HG02610 (cell line): ENCODE results near the gene CRACR2A.

ENCODE experiments used
- ATAC-seq: cut with Tn5 transposase; IDR thresholded peaks from one replicate; pipeline ENCODE4 v1.9.1; 2021; ENCODE audit warnings: mild to moderate bottlenecking, moderate library complexity; ENCODE audit not compliant: unreplicated experiment

Gene CRACR2A

DNA sequence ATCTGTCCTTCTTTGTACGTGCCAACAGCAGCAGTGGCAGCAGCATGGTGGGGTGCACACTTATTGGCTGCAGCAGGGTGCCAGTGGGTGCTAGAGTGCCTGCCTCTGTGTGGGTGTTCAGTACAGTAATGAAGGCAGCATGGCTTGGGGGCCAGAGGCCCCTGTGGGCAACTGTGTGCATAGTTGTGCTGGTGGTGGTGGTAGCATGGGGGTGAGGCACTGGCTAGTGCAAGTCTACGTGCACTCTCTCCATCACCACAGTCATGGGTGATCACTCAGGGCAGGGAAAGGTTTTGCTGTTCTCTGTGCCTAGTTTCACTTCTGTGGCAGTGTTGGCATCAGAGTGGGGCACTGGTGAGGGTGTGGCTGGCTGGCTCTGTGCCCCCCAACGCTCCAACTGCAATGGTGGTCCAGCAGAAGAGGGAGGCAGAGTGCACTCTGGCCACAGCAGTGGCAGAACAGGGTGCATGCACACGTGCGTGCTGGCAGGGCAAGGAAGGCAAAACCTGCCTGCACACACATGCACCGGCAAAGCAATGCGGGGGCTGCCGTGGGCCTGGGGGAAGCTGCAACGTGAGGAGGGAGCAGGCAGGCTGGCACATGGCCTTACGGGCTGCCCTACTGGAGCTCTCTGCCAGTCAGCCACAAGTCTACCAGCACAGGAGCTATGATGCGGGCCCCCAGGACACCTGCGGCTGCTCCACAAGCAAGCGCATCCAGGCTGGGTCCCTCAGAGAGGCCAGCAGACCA, 60.1 kb downstream of the CRACR2A start:
- ATAC-seq, result no peak

DNA sequence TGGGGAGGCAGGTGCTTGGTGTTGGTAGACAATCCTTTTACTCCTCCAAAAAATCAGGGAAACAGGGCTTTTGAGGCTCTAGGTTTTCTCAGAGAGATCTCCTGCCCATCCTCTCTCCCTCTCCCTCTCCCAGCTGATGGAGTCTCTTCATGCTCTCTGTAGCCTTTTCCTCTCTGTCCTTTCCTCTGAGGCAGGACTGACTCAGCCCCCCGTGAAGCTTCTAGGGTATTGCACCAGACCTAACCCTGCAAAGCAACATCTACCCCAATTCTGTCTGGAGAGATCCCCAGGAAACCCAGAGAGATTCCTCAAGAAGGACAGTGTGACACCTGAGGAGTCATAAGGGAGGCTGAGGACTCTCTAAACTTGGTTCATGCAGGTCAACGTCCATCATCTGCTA, 66.4 kb downstream of the CRACR2A start:
- no peak for ATAC-seq

DNA sequence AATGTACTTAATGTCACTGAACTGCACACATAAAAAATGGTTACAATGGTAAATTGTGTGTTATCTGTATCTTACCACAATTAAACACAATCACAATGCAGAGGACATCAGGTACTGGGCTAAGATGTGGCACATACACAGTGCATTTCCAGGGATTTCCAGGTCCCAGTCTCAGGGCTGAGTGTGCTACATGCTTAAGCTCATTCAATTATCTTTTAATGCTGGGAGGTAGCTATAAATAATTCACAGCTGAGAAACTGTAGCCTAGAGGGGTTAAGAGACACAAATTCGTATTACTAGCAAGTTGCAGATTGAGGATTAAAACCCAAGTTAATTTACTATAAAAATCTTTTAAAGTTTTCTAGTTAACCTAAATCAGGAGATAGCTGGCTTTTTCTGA, 67.1 kb downstream of the CRACR2A start:
- ATAC-seq, result no peak

DNA sequence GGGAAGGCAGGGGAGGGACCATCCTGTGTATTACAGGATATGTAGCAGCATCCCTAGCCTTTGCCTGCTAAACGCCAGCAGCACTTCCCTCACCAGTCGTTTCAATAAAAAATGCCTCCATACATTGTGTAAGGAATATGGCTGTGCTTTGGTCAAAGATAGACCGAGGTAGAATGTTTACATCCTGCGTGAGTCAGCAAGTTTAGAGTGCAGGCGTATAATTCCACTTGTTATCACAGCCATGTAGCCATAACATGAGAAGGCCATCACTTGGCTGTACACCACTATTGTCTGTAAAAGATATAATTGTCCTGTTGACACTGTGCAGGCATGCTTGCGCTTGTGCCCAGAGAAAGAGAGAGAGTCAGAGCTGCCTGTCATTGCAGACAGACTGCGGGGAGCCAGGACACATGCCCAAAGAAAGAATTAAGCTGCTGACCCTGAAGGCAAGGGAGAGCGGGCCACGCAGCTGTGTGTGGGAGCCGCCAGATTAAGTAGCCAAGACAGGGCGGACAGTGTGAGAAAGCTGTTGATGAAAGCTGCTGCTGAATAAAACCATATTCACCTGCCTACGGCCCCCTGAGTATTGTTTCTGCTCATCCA, 68.4 kb downstream of the CRACR2A start:
- no peak for ATAC-seq

DNA sequence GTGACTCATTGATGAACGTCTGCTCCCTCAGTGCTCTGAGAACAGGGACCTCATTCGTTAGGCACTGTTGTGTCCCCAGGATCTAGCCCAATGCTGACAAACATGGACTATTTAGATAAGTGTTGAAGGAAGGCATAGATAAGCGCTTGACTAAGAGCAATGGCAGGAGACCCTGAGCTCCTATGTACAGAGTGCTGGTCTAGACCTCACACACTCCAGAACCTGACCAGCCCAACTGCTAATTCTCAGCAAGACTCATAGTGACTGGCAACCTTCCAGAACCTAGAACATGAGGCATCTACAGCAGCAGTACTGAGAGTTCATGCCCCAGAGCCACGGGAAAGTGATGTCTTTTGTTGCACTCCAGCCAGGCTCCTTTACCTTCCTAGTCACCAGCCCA, 69.2 kb downstream of the CRACR2A start:
- no peak for ATAC-seq

DNA sequence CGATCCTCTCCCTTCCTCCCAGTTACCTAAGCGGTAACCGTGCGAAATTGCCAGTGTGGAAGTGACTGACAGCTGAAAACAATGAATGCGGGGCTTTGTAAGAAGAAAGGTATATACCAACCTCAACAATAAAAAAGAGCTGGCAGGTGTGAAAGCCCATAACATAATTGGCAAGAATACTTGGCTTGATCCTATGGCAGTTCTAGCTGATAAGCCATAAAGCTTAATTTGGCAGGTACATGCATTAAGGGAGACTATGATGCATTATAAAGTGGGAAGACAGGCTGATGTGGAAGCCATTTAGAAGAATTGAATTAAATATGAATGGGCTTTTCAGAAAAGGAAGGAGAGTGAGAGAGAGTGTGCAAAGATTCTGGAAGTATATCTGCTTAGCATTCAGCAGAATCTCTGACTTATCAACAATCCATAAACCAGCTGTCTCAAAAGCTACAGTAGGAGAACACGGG, 71.3 kb downstream of the CRACR2A start:
- ATAC-seq, result no peak

DNA sequence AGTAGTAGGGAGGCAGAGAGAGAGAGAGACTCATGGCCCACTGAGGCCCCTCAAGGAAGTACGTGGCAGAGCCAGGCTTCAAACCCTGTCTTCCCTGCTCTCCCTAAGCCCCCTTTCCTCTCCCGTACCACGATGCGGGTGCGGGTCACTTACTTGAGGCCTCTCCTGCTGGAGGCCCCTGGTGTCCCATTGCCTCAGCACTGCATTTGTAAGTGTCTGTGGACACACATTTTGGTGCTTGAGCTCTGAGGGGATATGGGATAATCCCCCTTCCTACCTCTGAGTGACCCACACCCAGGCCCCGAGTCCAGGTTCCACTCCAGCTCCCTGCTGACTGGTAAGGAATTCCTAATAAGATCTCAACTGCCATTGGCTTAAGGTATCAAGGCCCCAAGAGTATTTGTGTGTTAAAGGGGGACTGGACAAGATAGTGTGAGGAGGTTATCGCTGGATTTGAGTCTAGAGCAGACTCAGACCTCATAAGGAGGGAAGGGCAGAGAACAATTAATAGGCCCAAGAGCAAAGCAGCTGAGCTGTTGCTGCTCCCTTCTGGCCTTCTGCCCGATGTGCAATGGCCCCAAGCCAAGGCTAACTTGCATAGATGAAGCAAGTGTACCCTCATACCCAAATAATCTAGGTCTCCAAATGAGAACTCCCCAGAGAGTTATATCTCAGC, 71.9 kb downstream of the CRACR2A start:
- no peak for ATAC-seq

DNA sequence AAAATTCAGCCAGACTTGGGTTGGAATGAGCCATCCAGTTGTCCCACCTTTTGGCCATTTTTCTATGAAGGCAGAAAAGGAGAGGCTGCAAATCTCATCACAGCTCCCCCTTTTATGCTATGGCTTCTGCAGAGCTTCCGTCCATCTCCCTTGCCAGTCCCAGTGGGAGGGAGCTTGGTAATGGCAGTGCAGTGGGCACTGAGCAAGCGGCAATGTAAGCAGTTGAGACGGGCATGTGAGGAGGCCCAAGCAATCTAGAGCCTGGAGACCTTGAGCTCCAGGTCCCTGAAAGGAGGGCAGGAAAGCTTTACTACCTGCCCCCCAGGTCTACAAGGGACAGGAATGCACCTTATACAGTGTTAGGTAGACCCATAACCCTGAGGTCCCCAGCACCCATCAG, 73.1 kb downstream of the CRACR2A start:
- ATAC-seq, result no peak

DNA sequence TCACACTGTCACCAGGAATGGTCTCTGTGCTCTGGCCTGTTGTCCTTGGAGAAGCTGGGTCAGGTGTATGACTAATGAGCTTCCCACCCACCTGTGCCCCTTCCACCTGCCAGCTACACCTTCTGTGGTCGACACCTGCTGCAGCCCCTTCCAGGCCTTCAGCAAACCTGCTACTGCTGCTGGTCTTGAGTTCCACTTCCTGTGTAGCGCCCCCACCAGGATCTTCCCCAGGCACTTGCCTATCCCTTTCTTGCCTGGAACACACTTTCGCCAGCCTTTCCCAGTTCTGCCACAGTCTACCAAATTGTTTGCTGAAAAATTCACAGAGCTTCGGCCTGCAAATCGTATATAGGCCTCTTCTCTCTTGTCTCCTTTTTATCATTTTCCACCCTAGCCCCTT, 75.3 kb downstream of the CRACR2A start:
- ATAC-seq, result no peak

DNA sequence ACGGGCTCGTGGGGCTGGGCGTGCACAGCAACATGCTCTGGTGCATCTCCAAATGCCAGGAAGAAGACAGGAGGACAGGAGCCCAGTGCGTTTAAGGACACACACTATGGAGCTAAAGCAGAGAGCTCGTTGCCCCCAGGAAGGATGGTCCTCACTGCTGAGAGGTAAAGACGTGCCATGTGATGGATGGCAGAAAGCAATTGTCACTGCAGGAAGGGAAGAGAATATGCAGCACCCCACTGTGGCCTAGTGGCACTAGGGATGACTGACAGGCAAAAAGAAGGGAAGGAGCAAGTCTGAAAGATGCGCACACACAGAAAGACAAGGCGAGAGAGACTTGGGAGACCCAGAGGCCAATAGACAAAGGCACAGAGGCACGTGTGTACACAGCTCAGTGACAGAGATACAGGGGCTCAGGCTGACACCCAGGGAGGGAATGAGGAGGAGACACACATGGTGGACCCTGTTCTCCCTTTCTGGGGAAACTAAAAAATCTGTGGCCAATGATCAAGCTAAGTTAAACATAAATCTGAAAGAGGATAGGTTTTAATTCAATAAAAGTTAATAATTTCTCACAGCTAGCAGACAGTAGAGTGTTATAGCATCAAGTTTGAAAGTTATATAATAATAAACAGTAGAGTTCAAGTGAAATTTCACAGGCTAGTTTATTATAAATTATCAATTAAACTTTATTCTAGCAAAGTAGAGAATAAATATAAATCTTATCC, 78.8 kb downstream of the CRACR2A start:
- no peak for ATAC-seq

DNA sequence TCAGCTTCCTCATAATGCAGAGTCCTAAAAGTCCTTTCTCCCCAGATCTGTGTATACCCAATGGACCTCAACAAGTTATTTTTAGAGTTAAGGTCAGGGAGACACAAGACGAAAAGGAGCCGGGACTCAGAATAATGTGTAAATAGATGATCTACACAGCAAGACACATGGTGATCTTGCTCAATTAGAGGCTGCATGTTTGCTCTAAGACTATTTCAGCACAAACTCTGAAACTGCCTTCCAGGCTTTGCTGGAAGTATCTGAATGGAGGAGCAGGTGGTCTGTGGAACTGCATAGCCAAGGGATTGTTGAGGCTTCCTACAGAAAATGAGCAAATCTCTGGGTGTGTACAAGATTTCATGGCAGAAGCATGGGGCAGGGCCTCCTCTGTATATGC, 80.8 kb downstream of the CRACR2A start:
- no peak for ATAC-seq

DNA sequence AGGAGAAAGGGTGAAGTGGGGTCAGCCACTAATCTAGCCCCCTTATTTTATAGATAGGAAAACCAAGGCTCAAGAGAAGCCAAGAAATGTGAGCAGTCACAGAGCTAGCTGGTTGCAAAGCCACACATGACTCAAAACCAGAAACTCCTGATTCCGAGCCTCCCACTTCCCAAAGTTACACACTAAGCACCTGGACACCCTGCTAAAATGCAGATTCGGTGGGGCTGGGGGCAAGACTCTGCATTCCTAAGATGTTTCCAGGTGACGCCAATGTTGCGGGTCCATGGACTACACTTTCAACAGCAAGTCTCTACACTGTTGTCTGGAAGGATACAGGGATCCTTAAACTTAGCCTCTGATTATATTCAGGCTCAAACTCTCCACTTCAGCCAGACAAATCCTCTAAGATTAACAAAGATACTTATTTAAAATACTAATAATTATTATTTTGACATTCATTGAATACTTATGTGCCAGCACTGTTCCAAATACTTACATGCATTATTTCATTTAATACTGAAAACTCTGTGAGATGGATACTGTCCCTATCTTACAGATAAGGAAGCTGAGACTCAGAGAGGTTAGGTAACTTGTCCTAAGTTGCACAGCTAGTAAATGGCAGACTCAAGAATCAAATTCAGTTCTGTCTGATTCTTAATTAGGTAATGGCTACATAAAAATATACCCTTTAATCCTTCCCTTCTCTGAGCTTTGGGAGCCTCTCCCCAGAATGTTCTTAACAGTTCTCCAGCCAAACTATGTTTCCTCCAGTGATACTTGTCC, 81.4 kb downstream of the CRACR2A start:
- ATAC-seq, result no peak

DNA sequence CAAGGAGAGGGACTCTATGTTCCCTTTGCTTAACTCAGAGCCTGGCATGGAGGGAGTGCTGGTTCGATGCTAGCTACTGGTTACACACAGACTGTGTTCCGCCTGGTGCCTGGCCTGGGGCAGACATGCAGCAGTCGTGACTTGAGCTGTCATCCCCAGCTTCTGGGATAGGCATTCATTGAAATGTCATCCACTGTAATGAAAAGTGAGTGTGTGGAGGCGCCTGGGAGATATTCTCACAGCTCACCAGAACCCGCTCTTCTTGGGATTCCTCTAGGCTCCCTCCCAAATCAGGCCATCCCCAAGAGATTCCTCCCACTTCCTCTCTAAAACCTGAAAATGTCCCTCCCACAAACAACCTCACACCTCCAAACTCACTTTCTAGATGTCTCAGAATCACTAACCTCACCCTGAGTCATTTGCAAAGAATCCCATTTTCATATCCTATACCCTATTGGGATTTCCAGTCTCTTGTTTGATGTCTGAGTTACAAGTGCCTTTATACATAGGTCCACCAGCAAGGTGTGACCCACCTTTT, 82.8 kb downstream of the CRACR2A start:
- no peak for ATAC-seq

DNA sequence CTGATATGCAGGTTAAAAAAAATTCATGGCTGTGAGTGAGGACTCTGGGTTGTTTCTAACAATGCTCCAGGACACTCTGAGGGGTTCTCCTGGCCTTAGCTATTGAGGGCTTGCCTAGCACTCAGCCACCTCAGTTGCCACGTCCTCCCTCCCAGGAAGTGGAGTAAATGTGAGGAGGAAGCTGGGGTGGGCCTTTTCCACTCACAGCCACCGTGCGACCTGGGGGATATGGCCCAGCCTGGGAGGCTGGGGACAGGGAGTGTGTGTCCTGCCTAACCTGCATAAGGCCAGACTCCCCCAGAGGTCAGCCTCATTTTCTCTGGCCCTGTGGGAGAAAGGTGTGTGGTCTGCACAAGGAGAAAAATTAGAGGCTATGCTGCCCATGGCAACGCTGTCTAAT, 83.3 kb downstream of the CRACR2A start:
- ATAC-seq, result no peak

DNA sequence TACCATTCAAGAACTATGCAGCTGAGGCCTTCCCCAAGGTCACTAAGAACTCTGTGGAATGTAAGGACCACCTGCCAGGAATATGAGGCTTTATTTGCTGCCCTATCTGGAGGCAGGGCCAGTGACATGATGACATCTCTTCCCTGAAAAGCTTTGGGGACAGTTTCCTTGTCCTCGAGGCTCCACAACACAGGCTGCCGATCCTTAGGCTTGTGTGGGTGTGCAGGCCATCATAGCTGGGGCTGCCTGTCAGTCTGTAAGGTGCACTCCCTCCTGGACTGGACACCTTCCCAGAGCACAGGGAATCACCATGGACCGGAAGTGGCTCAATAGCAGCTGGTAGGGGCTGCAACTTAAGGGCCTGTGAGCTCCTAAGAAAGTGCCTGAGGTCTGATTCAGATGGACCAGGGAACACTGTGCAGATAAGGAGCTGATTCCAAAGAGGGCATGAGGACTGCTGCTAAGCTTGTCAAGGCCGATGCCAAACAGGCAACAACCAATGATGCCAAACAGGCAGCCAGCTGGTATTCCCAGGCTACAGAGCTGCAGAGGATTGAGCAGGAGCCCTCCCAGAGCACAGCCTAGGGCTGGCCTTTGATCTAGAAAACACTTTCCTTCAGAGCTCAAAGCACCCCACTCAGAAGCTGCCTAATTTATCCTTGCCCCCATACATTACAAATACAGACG, 84.3 kb downstream of the CRACR2A start:
- ATAC-seq, result no peak

DNA sequence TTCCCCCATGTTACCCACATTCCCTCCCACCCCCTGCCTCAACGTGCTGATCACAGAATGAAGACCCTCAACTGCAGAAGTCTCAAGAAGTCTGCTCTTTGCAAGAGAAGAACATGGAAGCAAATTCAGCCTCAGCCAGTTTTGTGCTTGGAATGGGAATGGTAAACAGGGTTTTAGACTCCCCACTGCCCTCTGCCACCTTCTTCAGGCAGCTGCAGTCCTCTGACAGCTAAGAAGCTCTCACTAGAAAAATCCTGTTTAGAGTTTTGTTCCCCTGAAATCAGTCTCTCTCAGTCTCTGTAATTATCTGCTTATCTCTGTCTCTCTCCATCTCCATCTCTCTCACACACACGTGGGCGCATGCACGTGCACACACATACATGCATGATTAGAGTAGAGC, 85.4 kb downstream of the CRACR2A start:
- ATAC-seq, result no peak

DNA sequence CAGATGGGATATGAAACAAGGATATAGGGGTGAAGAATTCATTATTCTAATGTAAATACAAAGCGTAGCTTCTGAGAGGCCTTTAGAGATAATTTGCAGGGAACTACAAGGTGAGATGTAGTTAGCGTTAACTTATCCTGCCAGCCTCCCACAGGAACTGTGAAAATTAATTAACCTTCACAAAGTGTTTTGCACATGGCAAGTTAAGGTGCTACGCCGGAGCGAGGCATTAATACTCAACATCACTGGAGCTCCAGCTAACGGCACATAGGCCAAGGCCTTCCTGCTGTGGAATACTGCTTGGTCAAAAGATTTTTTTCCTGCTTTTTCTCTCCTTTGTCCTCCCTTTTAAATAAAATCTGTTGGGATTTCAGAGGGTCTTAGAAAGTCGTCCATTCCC, 86.5 kb downstream of the CRACR2A start:
- no peak for ATAC-seq

DNA sequence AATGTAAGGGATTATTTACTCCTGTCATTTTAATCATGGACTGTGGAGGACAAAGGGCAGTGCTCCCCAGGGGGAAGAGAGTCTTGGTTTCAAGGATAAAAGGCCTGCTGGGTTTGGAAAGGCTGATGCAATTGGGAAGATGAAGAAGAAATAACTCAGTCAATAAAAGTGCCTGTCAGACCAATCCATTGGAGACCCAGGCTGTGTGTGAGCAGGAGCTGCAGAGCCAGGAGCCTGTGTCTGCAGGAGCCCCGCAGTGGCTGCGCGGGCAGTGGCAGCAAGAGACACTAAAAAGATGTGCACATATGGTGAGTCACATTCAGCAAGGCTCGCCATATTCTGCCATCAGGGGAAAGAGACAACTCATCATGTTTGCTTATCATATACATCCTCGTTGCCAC, 90.4 kb downstream of the CRACR2A start:
- ATAC-seq, result no peak

DNA sequence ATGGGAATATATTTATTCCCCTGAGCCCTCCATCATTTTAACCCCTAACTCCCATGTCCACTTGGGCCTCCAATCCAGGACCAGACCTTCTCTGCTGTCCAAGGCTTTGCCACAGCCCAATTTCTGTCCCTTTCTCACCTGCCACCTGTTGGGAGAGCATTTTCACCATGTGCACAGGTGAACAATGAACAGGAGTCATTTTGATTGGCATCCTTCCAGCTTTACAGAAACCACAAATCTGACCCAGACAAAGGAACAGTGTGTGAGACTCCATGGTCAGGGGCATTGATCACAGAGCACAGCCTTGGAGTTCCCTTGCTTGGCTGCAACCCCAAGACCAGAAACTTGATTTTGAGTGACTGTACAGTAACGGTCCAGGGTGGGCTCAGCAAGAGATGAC, 91.9 kb downstream of the CRACR2A start:
- ATAC-seq, result no peak
